ENCODE results near the gene RYR1. TPM values are rescaled to one million over a fixed set of nuclear protein-coding genes. Genes with fewer than 3 reads are reported as not detected.

Gene RYR1
- total RNA-seq, 2 experiments from 2014 or later = 0.20 to 1.2 TPM

DNA sequence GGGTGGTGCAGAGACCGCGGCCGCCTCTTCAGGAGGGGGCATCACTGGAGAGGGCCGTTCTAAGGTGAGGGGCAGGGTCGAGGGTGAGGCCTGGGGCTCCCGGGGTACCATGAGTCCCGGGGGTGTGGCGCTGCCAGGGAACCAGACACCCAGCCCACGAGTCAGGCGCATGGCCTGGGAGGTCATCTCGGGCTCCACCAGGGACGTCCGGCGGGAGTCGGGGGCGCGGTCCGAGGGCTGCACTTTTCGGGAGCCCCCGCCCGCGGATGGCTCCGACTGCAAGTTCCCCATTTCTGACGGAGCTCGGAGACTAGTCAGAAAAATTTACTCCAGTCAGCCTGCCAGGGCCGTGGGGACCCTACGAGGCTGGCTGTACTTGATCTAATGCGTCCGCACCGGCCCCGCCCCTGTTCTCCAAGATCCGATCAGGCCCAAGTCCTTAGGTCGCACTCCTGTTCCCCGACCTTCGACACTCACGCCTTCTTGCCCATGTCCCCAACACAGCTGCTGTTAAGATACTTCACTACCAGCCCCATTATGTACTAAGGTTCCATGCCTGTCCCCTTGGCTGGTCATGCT, 46.4 kb upstream of the RYR1 start:
- intact Hi-C loops (cut with DNase I, micrococcal nuclease) = loop anchor here in 1 of 2 experiments (5.0 kb wide), 1 partner anchor 50 kb away; the partner anchor contains the start of gene CATSPERG
- Mint-ChIP-seq H3K4me3 (peak overlapping the region; percentile 87), H3K27ac (peak overlapping the region; percentile 25), H3K9me3 (no peaks in the 10 kb centered on the region), H3K4me1 (ENCODE audit: low read depth) (peaks cover 29% of the 10 kb centered on the region), H3K36me3 (ENCODE audit: low read depth) (peaks cover 44% of the 10 kb centered on the region), H3K27me3 (peaks cover 40% of the 10 kb centered on the region)
- POLR2A ChIA-PET = interaction anchor here (0.6 to 4.3 kb wide), 7 partner anchors 9 to 1070 kb away, joined by 3 to 45 read pairs (median 5); partner anchors contain the start of genes CATSPERG, EIF3K, FAM98C and PSMD8
- Histone ChIP-seq H3K27me3 (ENCODE audit: control insufficient read depth in 1 of 2, insufficient read depth in 2 of 2, low read length in 2 of 2) (peaks cover 18 to 20% of the 10 kb centered on the region in 2 experiments), H3K4me3 (ENCODE audit: low read length) (peak overlapping the region; percentile 58), H3K27ac (ENCODE audit: low read depth in 1 of 2, low read length in 2 of 2) (no peak overlapping the region), H3K4me1 (ENCODE audit: insufficient read depth, low read length) (peaks cover 44% of the 10 kb centered on the region), H3K36me3 (ENCODE audit: insufficient read depth, low read length) (peaks cover 15% of the 10 kb centered on the region), H3K9me3 (ENCODE audit: control insufficient read depth in 1 of 2, insufficient read depth in 1 of 2, low read length in 2 of 2) (peaks cover 0 to 5% of the 10 kb centered on the region in 2 experiments)
- CTCF ChIA-PET = interaction anchor here (1.7 to 4.7 kb wide), 3 partner anchors 13 to 51 kb away, joined by 11 to 45 read pairs (median 11); partner anchors contain the start of genes CATSPERG, FAM98C and PSMD8
- DNase-seq (peak in 1 of 14 experiments; percentile 40), ATAC-seq (ENCODE audit: poor library complexity) (no peak)
- TF ChIP-seq CTCF (IDR thresholded peaks at IDR 0.05) = no peak

DNA sequence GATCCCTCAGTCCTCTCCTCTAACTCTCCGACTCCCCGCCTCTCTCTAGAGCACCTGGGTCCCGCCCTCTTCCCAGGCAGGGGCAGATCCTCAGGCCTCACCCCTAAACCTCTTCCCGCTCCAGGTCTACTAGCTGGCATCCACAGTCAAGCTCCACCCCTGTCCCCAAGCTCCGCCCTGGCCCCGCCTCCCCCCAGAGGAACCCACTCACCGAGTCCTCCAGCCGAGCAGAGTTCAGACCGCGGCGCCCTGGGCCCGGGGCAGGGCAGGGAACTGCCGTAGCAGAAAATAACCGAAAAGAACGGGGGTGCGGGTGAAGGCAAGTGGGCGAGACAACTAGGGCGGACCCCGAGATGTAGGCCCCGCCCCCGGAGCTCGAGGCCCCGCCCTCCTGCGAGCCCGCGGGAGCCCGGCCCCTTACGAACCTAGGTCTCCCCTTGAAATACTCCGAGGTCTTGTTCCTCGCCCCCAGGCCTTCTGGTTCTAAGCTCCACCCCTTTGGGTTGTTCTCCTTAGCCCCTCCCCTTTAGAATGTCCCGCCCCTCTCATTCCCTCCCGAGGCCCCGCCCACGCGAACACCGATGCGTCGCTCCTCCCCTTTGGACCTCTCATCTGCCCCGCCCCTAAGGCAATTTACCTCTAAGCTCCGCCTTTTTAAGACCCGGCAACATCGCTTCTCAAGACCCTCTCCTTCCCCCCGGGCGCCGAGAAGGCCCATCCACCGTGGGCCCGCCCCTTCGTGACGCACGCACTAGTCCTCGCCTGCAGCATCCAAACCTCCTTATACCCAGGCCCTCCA, 45.7 kb upstream of the RYR1 start, which contains the start of gene GGN:
TSS of gene GGN (minus strand) at position 485 of the 799 bp plus-strand sequence. CDS start 773 bp downstream, outside the sequence.
- Mint-ChIP-seq H3K9me3 (no peaks in the 10 kb centered on the region), H3K36me3 (ENCODE audit: low read depth) (peaks cover 37% of the 10 kb centered on the region), H3K4me1 (ENCODE audit: low read depth) (peaks cover 29% of the 10 kb centered on the region), H3K27me3 (peaks cover 39% of the 10 kb centered on the region), H3K4me3 (peak within 1 kb of the TSS; percentile 94), H3K27ac (peak within 1 kb of the TSS; percentile 70)
- no peak for TF ChIP-seq CTCF (IDR thresholded peaks at IDR 0.05)
- Histone ChIP-seq H3K9me3 (ENCODE audit: control insufficient read depth in 1 of 2, insufficient read depth in 1 of 2, low read length in 2 of 2) (peaks cover 0 to 5% of the 10 kb centered on the region in 2 experiments), H3K27me3 (ENCODE audit: control insufficient read depth in 1 of 2, insufficient read depth in 2 of 2, low read length in 2 of 2) (peaks cover 17 to 18% of the 10 kb centered on the region in 2 experiments), H3K4me1 (ENCODE audit: insufficient read depth, low read length) (peaks cover 44% of the 10 kb centered on the region), H3K4me3 (ENCODE audit: low read length) (peak within 1 kb of the TSS; percentile 58), H3K36me3 (ENCODE audit: insufficient read depth, low read length) (peaks cover 10% of the 10 kb centered on the region), H3K27ac (ENCODE audit: low read depth in 1 of 2, low read length in 2 of 2) (no peak within 1 kb of the TSS)
- DNase-seq = peak; percentile 59 to 91 (median 75)
- ATAC-seq (ENCODE audit: poor library complexity) = peak; percentile 74
- ChIA-PET POLR2A (interaction anchor here (0.6 to 4.3 kb wide), 9 partner anchors 8 to 1070 kb away, joined by 3 to 45 read pairs (median 5); partner anchors contain the start of genes CATSPERG, EIF3K, FAM98C and MRPS12), CTCF (interaction anchor here (1.7 to 4.7 kb wide), 3 partner anchors 13 to 52 kb away, joined by 11 to 45 read pairs (median 11); partner anchors contain the start of genes CATSPERG, FAM98C and PSMD8)
- intact Hi-C loops (cut with DNase I, micrococcal nuclease) = loop anchor here (2.0 to 5.0 kb wide), 3 partner anchors 13 to 50 kb away; partner anchors contain the start of genes CATSPERG (in 1 of the 2), FAM98C (in 1 of the 2) and PSMD8 (in 1 of the 2)

Measured in CD4-positive, alpha-beta T cell (primary cell).